Lung (tissue), 12 donors: ENCODE data around the gene BDH1. TPM values are rescaled to one million over a fixed set of nuclear protein-coding genes. Genes with fewer than 3 reads are reported as not detected.
A peak's percentile ranks its signal among the peaks of the same experiment; 100 is the strongest.

Experiments used
- ATAC-seq: fragments of 200-7000 bp; cut with Tn5 transposase; one replicate; pipeline ENCODE4 v1.9.1; 2020; ENCODE audit warnings: moderate number of reproducible peaks; ENCODE audit not compliant: insufficient read depth, low FRiP score
- DNase-seq, 3 donors: peaks; one replicate each; pipeline ENCODE4 v3.0.0-alpha.2; 2013 to 2017
- H3K27ac ChIP-seq, 2 donors: one replicate each; pipeline ENCODE4 v1.5.1; 2013; ENCODE audit warnings: mild to moderate bottlenecking in 2 of 2, moderate library complexity in 2 of 2, control low read depth in 1 of 2, inconsistent platforms in 1 of 2, low read depth in 1 of 2, low read length in 1 of 2
- H3K27me3 ChIP-seq, 3 donors: one replicate each; pipeline ENCODE4 v1.5.1; 2013; ENCODE audit warnings: low read length in 2 of 3; ENCODE audit not compliant: control insufficient read depth in 3 of 3, insufficient read depth in 3 of 3
- H3K36me3 ChIP-seq, 4 donors: one replicate each; pipeline ENCODE4 v1.5.1; 2013; ENCODE audit warnings: low read length in 4 of 4, mild to moderate bottlenecking in 1 of 4, moderate library complexity in 1 of 4; ENCODE audit not compliant: control insufficient read depth in 4 of 4, insufficient read depth in 4 of 4
- H3K4me1 ChIP-seq, 5 donors: one replicate each; pipeline ENCODE4 v1.5.1; 2013; ENCODE audit warnings: low read length in 5 of 5, mild to moderate bottlenecking in 2 of 5, moderate library complexity in 1 of 5; ENCODE audit not compliant: control insufficient read depth in 5 of 5, insufficient read depth in 5 of 5
- H3K4me3 ChIP-seq: one replicate; pipeline ENCODE4 v1.5.1; 2013; ENCODE audit warnings: mild to moderate bottlenecking, control low read depth, moderate library complexity
- H3K9ac ChIP-seq, 2 donors: one replicate each; pipeline ENCODE4 v1.5.1; 2013; ENCODE audit warnings: low read length in 2 of 2, control low read depth in 1 of 2; ENCODE audit not compliant: insufficient read depth in 1 of 2
- H3K9me3 ChIP-seq, 4 donors: one replicate each; pipeline ENCODE4 v1.5.1; 2013; ENCODE audit warnings: low read length in 3 of 4, mild to moderate bottlenecking in 1 of 4, moderate library complexity in 1 of 4; ENCODE audit not compliant: control insufficient read depth in 4 of 4, insufficient read depth in 3 of 4
- WGBS, 2 donors: extraction: QIAGEN DNeasy Blood & Tissue Kit; methylation state at CpG; one replicate each; pipeline ENCODE4 v1.1.7; 2013; 5-methylcytosine and 5-hydroxymethylcytosine counted together
- polyA plus RNA-seq, 2 donors: library from polyadenylated mRNA; stranded (reverse); fragments of 200-250 nt; gene quantifications; one replicate each; pipeline ENCODE4 v1.2.1, GENCODE V29; 2013
- total RNA-seq, 2 donors: library from RNA; depleted of rRNA in 1 of 2; stranded (reverse); fragments of >200 nt in 1 of 2; gene quantifications; one replicate each; pipeline ENCODE4 v1.2.1, GENCODE V29; 2014 to 2021
- TF ChIP-seq, protein P1 (sequence below): IDR thresholded peaks from 2 replicates; pipeline ENCODE4 v1.5.1; 2012; ENCODE audit warnings: mild to moderate bottlenecking; ENCODE audit errors: control extremely low read depth, extremely low read depth
- donor health status: control.
- donor health status: control.
- donor health status: Bipolar disorder and iron deficiency.
- donor health status: healthy.
- donor health status: DM: yes; HTN: yes; CAD: no.

BDH1 gene
- total and polyA plus RNA-seq, 4 donors, result 14.3 to 32.8 (median 17.0) TPM

- no peaks in the 10 kb centered on the region for H3K27me3 ChIP-seq
- peaks cover 0 to 14% (median 3%) of the 10 kb centered on the region in 5 donors for H3K4me1 ChIP-seq
- H3K9ac ChIP-seq, result no peak overlapping the region
- H3K27ac ChIP-seq, result no peak overlapping the region
- WGBS, 2 donors, result 53 to 69% methylated on average over 7 of the region's 7 CpGs
- no peak overlapping the region for H3K4me3 ChIP-seq
- peak; percentile 8 for ATAC-seq
- TF ChIP-seq, protein P1, sequence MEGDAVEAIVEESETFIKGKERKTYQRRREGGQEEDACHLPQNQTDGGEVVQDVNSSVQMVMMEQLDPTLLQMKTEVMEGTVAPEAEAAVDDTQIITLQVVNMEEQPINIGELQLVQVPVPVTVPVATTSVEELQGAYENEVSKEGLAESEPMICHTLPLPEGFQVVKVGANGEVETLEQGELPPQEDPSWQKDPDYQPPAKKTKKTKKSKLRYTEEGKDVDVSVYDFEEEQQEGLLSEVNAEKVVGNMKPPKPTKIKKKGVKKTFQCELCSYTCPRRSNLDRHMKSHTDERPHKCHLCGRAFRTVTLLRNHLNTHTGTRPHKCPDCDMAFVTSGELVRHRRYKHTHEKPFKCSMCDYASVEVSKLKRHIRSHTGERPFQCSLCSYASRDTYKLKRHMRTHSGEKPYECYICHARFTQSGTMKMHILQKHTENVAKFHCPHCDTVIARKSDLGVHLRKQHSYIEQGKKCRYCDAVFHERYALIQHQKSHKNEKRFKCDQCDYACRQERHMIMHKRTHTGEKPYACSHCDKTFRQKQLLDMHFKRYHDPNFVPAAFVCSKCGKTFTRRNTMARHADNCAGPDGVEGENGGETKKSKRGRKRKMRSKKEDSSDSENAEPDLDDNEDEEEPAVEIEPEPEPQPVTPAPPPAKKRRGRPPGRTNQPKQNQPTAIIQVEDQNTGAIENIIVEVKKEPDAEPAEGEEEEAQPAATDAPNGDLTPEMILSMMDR, result no peak
- no peaks in the 10 kb centered on the region for H3K36me3 ChIP-seq
- H3K9me3 ChIP-seq, result no peaks in the 10 kb centered on the region
- DNase-seq, result peak in 1 of 3 donors; percentile 6
Observed at GRCh38 chr3:197466586-197467399, 89.0 kb downstream of the BDH1 start.

DNA sequence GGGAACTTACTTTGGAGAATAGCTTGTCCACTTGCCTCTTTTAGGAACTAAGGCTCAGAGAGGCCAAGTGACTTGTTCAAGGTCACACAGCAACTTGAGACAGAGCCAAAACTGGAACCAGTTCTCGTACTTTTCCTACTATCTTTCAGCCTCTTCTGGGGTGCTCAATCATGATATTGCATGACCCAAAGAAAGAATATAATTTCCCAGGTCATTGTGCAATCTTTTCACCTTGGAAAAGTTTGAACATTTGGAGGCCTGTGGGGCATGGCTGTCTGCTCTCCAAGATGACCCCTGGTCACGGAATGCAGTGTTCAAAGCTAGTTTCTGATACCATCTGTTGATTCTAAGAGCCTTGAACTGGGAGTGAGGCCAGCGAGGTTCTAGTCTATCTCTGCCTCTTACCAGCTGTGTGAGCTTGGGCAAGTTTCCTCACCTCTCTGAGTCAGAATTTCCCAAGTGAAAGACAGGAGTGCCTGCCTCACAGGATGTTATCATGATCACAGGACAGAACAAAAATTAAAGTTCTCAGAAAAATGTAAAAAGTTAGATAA lies 89.7 kb downstream of the BDH1 start:
- Histone ChIP-seq H3K36me3 (no peaks in the 10 kb centered on the region), H3K9ac (no peak overlapping the region), H3K9me3 (no peaks in the 10 kb centered on the region), H3K4me1 (peaks cover 0 to 10% (median 3%) of the 10 kb centered on the region in 5 donors), H3K27me3 (no peaks in the 10 kb centered on the region), H3K27ac (no peak overlapping the region), H3K4me3 (no peak overlapping the region)
- TF ChIP-seq, protein P1, result no peak
- DNase-seq (no peak), ATAC-seq (no peak)
- WGBS, 2 donors, result 60 to 65% methylated on average over 3 of the region's 3 CpGs

GRCh38 chr3:197465197-197465995 lies 90.4 kb downstream of the BDH1 start:
- no peaks in the 10 kb centered on the region for H3K36me3 ChIP-seq
- no peak overlapping the region for H3K4me3 ChIP-seq
- TF ChIP-seq, protein P1, result no peak
- peak overlapping the region in 1 of 2 donors; percentile 43 for H3K27ac ChIP-seq
- peaks cover 0 to 10% (median 3%) of the 10 kb centered on the region in 5 donors for H3K4me1 ChIP-seq
- ATAC-seq (no peak), DNase-seq (peak in 2 of 3 donors; percentile 23 to 53)
- H3K27me3 ChIP-seq, result no peaks in the 10 kb centered on the region
- H3K9me3 ChIP-seq, result no peaks in the 10 kb centered on the region
- H3K9ac ChIP-seq, result no peak overlapping the region
- 65 to 69% methylated on average over 13 of the region's 13 CpGs for WGBS, 2 donors
